ENCODE data around the gene TSGA10.

DNA sequence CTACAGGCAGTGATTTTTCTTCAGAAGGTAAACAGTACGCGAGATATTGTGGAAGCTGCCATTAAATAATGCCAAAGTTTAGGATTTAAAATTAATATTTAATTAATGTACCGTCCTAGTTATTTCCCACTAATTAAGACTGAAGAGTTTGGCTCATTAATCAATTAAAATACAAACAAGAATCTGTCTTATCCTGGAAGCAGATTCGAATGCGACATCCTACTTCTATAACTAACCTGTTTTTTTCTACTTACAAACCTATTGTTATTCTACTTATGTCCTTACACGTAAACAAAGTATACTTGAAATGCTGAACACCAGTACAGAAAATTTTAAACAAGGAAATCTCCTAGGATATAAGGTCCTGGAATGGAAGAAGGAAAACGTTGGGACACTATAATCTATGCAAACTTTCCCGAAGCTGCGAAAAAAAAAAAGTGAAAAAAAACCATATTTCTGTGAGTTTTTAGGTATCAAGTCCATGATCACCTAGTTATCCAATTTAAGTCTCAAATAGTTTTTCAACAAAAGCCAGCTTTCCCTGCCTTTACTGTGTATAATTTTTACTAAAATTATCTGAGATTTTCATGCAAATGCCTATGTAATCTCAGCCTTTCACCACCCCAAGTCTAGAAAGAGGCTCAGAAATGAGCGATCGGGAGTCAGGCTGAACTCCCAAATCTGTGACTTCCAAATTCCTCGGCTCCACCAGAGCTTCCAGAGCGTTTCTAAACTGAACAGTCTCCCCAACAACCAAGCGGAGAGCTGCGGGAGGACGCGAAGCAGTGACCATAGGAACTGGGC lies 14.5 kb downstream of the TSGA10 start:
- TF ChIP-seq, protein P1, sequence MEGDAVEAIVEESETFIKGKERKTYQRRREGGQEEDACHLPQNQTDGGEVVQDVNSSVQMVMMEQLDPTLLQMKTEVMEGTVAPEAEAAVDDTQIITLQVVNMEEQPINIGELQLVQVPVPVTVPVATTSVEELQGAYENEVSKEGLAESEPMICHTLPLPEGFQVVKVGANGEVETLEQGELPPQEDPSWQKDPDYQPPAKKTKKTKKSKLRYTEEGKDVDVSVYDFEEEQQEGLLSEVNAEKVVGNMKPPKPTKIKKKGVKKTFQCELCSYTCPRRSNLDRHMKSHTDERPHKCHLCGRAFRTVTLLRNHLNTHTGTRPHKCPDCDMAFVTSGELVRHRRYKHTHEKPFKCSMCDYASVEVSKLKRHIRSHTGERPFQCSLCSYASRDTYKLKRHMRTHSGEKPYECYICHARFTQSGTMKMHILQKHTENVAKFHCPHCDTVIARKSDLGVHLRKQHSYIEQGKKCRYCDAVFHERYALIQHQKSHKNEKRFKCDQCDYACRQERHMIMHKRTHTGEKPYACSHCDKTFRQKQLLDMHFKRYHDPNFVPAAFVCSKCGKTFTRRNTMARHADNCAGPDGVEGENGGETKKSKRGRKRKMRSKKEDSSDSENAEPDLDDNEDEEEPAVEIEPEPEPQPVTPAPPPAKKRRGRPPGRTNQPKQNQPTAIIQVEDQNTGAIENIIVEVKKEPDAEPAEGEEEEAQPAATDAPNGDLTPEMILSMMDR (IDR thresholded peaks at IDR 0.05; ENCODE audit: poor library complexity): no peak
- TF ChIP-seq EZH2phosphoT487 (IDR thresholded peaks at IDR 0.05; ENCODE audit: low read depth, severe bottlenecking, unreplicated experiment): no peak
